ACC112 (cell line): ENCODE data around the gene CD244.

Experiments used
- H2AFZ ChIP-seq: fragments of 200-600 bp; sonication (generic); one replicate; pipeline ENCODE4 v1.6.0; 2017; ENCODE audit warnings: antibody characterized with exemption, low read length; ENCODE audit not compliant: unreplicated experiment
- H3K27ac ChIP-seq: fragments of 200-600 bp; sonication (generic); 2 replicates; pipeline ENCODE4 v1.5.1; 2014; ENCODE audit warnings: low read depth, mild to moderate bottlenecking, antibody characterized with exemption, low read length, moderate library complexity
- H3K27me3 ChIP-seq: fragments of 200-600 bp; sonication (generic); 2 replicates; pipeline ENCODE4 v1.6.1; 2014; ENCODE audit warnings: mild to moderate bottlenecking, antibody characterized with exemption, low read length, moderate library complexity, mixed read lengths; ENCODE audit not compliant: insufficient read depth
- H3K36me3 ChIP-seq: fragments of 200-600 bp; sonication (generic); 2 replicates; pipeline ENCODE4 v1.6.1; 2016; ENCODE audit warnings: mild to moderate bottlenecking, antibody characterized with exemption, low read length, moderate library complexity, mixed read lengths; ENCODE audit not compliant: insufficient read depth
- H3K4me1 ChIP-seq: fragments of 200-600 bp; sonication (generic); one replicate; pipeline ENCODE4 v1.6.1; 2016; ENCODE audit warnings: low read length, mixed read lengths; ENCODE audit not compliant: insufficient read depth, unreplicated experiment, control insufficient read depth
- H3K4me3 ChIP-seq: fragments of 200-600 bp; sonication (generic); 2 replicates; pipeline ENCODE4 v1.5.1; 2014; ENCODE audit warnings: mild to moderate bottlenecking, low read depth, low read length
- H3K79me2 ChIP-seq: fragments of 200-600 bp; sonication (generic); one replicate; pipeline ENCODE4 v1.6.0; 2016; ENCODE audit warnings: low read length; ENCODE audit not compliant: control insufficient read depth, unreplicated experiment, insufficient read depth

The CD244 gene

DNA sequence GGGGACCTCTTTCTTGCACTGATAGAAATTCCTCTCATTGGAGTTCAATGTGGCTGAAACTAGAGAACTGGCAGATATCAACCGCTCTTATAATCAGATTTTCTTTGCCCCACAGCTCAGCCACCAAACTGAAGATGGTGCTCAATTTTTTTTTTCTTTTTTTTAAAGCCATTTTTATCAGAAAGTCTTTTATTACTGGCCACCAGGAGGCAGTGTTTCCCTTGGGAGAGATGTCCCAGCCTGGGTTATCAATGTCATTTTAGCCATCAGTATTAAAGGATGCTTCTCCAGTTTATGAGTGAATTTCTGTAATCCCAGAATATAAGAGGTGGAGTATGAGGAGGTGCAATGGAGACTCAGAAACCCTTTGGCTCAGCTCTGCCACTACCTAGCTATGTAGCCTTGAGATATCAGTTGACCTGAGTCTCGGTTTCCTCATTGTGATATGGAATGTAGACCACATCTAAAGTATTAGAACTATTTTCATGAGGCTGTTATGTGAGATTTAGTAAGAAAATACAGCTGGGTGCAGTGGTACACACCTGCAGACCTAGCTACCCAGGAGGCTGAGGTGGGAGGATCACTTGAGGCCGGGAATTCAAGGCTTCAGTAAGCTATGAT is 27.6 kb downstream of the CD244 start:
- H2AFZ ChIP-seq = no peak overlapping the region
- no peak overlapping the region for H3K27ac ChIP-seq
- H3K79me2 ChIP-seq = no peaks in the 10 kb centered on the region
- peaks cover 21% of the 10 kb centered on the region; the same call in 1 of the 2 replicates for H3K27me3 ChIP-seq
- no peak overlapping the region for H3K4me3 ChIP-seq
- H3K4me1 ChIP-seq = no peaks in the 10 kb centered on the region
- no peaks in the 10 kb centered on the region for H3K36me3 ChIP-seq

GRCh38 chr1:160830321-160831153 is 32.1 kb downstream of the CD244 start:
- Histone ChIP-seq H3K27ac (no peak overlapping the region), H3K4me1 (no peaks in the 10 kb centered on the region), H3K79me2 (no peaks in the 10 kb centered on the region), H3K36me3 (no peaks in the 10 kb centered on the region), H2AFZ (no peak overlapping the region), H3K27me3 (peaks cover 16% of the 10 kb centered on the region; the same call in 1 of the 2 replicates), H3K4me3 (no peak overlapping the region)

DNA sequence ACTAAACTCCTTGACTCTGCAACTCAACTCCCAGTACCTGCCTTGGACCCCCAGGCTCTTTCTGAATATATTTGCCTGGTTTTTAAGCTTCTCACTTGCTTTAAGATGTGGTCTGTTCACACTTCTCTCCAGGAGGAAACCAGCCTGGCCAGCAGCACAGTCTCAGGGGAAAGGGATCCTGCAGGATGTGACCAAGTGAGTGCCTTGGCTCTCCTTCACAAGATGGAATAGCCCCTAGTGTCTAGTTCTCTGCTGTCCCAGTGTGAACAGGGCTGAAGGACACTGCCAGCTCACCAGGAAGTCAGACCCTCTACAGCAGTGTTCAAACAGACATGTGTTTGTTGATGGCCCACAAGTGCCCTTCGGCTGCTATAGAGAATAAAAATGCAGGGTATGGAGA is 32.9 kb downstream of the CD244 start:
- Histone ChIP-seq H3K4me3 (no peak overlapping the region), H3K27ac (no peak overlapping the region), H2AFZ (no peak overlapping the region), H3K4me1 (no peaks in the 10 kb centered on the region), H3K27me3 (peaks cover 12% of the 10 kb centered on the region; the same call in 1 of the 2 replicates), H3K36me3 (no peaks in the 10 kb centered on the region), H3K79me2 (no peaks in the 10 kb centered on the region)

DNA sequence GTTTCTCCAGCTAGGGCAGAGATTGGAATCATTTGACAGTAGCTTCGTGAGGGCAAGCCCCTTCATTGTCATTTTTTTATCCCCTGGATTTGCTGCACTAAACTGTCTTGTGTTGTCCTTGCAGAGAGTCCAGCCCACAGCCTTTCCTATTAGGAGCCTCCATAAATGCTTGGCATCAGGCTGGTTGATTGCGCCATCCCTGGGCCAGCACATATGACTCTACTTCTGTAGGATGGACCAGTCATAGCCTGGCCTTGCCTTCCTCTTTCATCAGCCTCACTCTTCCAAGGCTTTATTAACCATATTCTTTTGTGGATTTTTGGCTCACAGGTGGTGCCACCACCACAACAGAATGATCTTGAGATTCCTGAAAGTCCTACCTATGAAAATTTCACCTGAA is 35.3 kb downstream of the CD244 start:
- H3K4me1 ChIP-seq = no peaks in the 10 kb centered on the region

GRCh38 chr1:160826546-160826945 is 36.1 kb downstream of the CD244 start:
- no peak overlapping the region for H3K27ac ChIP-seq
- H3K36me3 ChIP-seq = no peaks in the 10 kb centered on the region
- no peaks in the 10 kb centered on the region for H3K4me1 ChIP-seq
- no peak overlapping the region for H3K4me3 ChIP-seq
- H3K79me2 ChIP-seq = no peaks in the 10 kb centered on the region
- H2AFZ ChIP-seq = no peak overlapping the region
- peaks cover 7% of the 10 kb centered on the region; the same call in 1 of the 2 replicates for H3K27me3 ChIP-seq

More for the DNA sequence above, 35.3 kb downstream of the CD244 start:
- Histone ChIP-seq H2AFZ (no peak overlapping the region), H3K27ac (no peak overlapping the region), H3K36me3 (no peaks in the 10 kb centered on the region), H3K79me2 (no peaks in the 10 kb centered on the region), H3K27me3 (peaks cover 12% of the 10 kb centered on the region; the same call in 1 of the 2 replicates), H3K4me3 (no peak overlapping the region)

DNA sequence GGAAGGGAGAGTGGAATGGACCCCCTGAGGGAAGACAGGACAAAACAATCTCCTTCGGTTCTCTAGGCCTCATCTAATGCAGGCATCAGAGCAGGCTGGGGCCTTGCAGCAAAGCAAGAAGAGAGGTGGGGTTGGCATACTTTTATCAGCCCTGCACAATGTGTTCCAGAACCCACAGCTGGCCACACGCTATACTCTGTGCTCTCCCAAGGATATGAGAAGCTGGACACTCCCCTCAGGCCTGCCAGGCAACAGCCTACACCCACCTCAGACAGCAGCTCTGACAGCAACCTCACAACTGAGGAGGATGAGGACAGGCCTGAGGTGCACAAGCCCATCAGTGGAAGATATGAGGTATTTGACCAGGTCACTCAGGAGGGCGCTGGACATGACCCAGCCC is 39.4 kb downstream of the CD244 start:
- H3K79me2 ChIP-seq = no peaks in the 10 kb centered on the region
- H3K4me3 ChIP-seq = no peak overlapping the region
- no peaks in the 10 kb centered on the region for H3K36me3 ChIP-seq
- no peak overlapping the region for H3K27ac ChIP-seq
- no peaks in the 10 kb centered on the region for H3K27me3 ChIP-seq
- H3K4me1 ChIP-seq = no peaks in the 10 kb centered on the region
- H2AFZ ChIP-seq = no peak overlapping the region

- Histone ChIP-seq H3K36me3 (no peaks in the 10 kb centered on the region), H3K27me3 (peaks cover 11% of the 10 kb centered on the region), H2AFZ (no peak overlapping the region), H3K4me1 (no peaks in the 10 kb centered on the region), H3K27ac (no peak overlapping the region), H3K4me3 (no peak overlapping the region), H3K79me2 (no peaks in the 10 kb centered on the region)
These were observed 41.1 kb downstream of the CD244 start for GRCh38 chr1:160821627-160822026.

DNA sequence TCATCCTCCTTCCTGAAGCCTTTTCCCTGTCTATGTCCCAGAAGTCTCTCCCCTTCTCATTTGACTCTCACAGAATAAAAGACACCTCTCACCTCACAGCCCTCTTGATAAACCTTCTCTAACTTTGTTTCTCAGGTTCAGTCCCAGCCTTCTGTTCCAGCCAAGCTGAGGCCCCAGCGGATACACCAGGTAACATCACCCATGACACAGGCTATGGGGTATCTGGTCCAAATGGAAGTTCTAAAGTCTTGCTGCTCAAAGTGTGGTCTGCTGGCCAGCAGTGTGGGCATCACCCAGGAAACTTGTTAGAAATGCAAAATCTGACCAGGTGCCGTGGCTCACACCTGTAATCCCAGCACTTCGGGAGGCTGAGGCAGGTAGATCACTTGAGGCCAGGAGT is 43.5 kb downstream of the CD244 start:
- H3K27me3 ChIP-seq = peaks cover 22% of the 10 kb centered on the region
- no peaks in the 10 kb centered on the region for H3K79me2 ChIP-seq
- H3K27ac ChIP-seq = no peak overlapping the region
- no peak overlapping the region for H2AFZ ChIP-seq
- H3K36me3 ChIP-seq = no peaks in the 10 kb centered on the region
- H3K4me3 ChIP-seq = no peak overlapping the region
- no peaks in the 10 kb centered on the region for H3K4me1 ChIP-seq

- no peak overlapping the region for H3K27ac ChIP-seq
- no peaks in the 10 kb centered on the region for H3K4me1 ChIP-seq
- peaks cover 22% of the 10 kb centered on the region for H3K27me3 ChIP-seq
- no peak overlapping the region for H2AFZ ChIP-seq
- no peak overlapping the region for H3K4me3 ChIP-seq
- no peaks in the 10 kb centered on the region for H3K79me2 ChIP-seq
- H3K36me3 ChIP-seq = no peaks in the 10 kb centered on the region
These were observed 44.3 kb downstream of the CD244 start for GRCh38 chr1:160818207-160818937.

GRCh38 chr1:160814856-160815255 is 47.8 kb downstream of the CD244 start:
- Histone ChIP-seq H3K36me3 (no peaks in the 10 kb centered on the region), H3K27me3 (peaks cover 38% of the 10 kb centered on the region), H2AFZ (no peak overlapping the region), H3K79me2 (no peaks in the 10 kb centered on the region), H3K4me3 (no peak overlapping the region), H3K4me1 (no peaks in the 10 kb centered on the region), H3K27ac (no peak overlapping the region)
